Fibroblast of skin of back (primary cell): ENCODE data around the gene DDX55. TPM values are rescaled to one million over a fixed set of nuclear protein-coding genes. Genes with fewer than 3 reads are reported as not detected.
"Not testable (repeated sequence)": the region's sequence is repeated elsewhere in the genome, so short reads cannot be mapped to it uniquely, and the experiment has no call there.

ENCODE experiments used
- DNase-seq: peaks from one replicate; pipeline ENCODE4 v3.0.0-alpha.2; 2013
- polyA plus RNA-seq, 2 experiments: library from polyadenylated mRNA; unstranded; fragments of 120-200 nt; gene quantifications; one replicate each; pipeline ENCODE4 v1.2.1, GENCODE V29; 2013; ENCODE audit not compliant: insufficient read length in 2 of 2

Gene DDX55, protein sequence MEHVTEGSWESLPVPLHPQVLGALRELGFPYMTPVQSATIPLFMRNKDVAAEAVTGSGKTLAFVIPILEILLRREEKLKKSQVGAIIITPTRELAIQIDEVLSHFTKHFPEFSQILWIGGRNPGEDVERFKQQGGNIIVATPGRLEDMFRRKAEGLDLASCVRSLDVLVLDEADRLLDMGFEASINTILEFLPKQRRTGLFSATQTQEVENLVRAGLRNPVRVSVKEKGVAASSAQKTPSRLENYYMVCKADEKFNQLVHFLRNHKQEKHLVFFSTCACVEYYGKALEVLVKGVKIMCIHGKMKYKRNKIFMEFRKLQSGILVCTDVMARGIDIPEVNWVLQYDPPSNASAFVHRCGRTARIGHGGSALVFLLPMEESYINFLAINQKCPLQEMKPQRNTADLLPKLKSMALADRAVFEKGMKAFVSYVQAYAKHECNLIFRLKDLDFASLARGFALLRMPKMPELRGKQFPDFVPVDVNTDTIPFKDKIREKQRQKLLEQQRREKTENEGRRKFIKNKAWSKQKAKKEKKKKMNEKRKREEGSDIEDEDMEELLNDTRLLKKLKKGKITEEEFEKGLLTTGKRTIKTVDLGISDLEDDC
- 12.7 TPM for polyA plus RNA-seq (2013, experiment 1 of 2; ENCODE audit: insufficient read length)
- 10.2 TPM for polyA plus RNA-seq (2013, experiment 2 of 2; ENCODE audit: insufficient read length)

DNA sequence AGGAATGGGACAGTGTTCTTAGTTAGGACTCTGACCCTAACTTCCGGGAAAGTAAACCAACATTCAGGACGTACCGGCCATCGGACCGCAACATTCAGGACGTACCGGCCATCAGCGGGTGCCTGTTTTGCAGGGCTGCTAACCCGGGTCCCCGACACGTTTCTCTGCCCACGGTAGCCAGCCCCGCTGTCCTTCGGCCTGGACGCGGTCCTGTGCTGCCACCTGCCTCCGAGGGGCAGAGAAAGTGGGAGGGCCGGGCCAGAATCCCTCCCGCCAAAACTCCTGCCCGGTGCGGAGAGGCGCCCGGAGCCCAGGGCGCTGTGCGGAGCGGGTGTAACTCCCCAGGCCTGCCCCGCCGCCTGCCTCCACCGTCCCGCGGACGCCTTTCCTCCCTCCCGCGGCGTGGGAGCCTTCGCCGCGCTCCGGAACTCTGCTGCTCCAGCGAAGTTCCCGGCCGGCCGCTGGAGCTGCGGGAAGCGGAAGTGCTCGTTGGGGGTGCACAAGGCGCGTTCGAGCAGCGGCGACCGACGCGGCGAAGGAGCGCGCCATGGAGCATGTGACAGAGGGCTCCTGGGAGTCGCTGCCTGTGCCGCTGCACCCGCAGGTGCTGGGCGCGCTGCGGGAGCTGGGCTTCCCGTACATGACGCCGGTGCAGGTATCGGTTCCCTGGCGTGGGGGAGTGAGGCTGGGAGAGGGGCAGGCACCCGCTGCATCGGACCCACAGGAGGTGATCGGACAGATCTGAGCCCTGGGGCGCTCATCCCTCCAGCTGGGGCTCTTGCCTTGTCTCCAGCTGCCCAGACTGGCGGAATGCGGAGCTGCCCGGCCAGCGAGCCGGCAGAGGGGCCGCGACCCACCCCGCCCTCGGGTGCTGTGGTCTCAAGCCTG is at the start of gene DDX55:
DDX55 (plus strand) TSS at position 498 of the 888 bp plus-strand sequence; CDS start at position 548, 50 bp downstream.
- DNase-seq = peak; percentile 83

DNA sequence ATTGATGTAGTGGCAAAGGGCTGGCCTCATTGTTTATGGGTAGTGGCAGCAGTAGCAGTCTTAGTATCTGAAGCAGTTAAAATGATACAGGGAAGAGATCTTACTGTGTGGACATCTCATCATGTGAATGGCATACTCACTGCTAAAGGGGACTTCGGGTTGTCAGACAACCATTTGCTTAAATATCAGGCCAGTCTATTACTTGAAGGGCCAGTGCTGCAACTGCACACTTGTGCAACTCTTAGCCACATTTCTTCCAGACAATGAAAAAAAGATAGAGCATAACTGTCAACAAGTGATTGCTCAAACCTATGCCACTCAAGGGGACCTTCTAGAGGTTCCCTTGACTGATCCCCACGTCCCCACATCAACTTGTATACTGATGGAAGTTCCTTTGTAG is 47.8 kb upstream of the DDX55 start:
- not testable (repeated sequence) for DNase-seq

DNA sequence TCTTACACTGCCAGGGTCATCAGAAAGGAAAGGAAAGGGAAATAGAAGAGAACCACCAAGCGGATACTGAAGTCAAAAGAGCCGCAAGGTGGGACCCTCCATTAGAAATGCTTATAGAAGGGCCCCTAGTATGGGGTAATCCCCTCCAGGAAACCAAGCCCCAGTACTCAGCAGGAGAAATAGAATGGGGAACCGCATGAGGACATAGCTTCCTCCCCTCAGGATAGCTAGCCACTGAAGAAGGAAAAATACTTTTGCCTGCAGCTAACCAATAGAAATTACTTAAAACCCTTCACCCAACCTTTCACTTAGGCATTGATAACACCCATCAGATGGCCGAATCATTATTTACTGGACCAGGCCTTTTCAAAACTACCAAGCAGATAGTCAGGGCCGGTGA is 47.1 kb upstream of the DDX55 start:
- not testable (repeated sequence) for DNase-seq

DNA sequence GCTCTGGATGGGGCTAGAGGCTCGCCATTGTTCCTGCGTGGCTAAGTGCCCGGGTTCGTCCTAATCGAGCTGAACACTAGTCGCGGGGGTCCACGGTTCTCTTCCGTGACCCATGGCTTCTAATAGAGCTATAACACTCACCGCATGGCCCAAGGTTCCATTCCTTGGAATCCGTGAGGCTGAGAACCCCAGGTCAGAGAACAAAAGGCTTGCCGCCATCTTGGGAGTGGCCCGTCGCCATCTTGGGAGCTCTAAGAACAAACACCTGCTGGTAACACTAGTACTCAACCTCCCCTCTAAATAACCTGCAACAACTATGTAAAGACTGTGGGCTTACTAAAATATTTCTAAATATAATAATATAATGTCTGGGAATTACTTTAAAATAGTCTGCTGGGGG is 43.4 kb upstream of the DDX55 start:
- not testable (repeated sequence) for DNase-seq

DNA sequence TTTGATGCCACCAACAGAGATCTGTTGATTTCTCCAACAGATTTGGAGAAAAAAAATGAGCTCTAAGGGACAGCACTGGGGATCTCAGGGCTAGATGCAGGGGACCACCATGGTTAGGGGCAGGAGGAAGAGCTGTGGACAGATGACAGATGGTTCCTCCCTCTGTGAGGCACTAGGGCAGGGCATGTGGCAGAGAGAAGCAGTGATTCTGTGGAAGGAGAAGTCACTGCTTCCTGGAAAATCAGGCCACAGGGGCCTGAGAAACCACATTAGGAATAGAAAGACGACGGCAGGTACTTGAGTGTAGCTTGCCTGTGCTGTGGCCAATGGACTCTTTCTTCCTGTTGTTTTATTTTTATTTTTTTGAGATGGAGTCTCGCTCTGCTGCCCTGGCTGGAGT is 42.4 kb upstream of the DDX55 start:
- no peak for DNase-seq

DNA sequence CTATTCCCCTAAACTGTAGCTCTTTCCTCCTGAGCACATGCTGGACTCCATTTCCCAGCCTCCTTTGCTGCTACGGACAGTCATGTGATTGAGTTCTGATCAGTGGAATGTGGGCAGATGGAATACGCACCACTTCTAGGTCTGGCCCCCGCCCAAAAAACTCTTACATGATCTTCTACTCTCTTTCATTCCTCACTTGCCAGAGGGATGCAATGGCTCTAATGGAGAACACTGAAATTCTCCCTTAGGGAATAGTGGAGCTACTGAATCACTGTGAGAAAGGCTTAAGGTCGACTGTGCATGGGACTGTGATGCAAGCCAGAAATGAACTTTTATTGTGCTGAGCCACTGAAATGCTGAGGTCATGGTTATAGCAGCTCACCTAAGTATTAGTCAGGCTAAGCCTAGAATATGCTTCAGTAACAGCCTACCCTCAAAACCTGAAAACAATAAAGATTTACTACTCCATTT is 30.5 kb upstream of the DDX55 start:
- peak; percentile 80 for DNase-seq

DNA sequence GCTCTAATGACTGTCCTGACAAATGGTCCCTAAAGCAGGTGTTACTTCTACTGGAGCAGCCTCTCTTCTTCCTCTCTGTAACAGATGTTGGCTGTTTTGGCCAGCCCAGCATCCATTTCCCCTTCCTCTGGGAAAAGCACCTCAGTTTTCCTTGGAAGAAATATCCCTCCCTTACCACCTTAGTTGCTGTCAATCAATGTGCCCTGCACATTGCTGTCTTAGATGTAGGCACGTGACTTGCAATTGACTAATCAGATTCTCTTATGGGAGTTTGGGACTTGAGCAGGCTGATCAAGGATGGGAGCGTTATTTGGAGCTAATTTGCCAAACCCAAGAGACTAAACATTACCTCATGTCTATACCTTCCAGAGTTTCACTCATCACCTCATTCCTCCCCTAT is 29.5 kb upstream of the DDX55 start:
- DNase-seq = no peak

DNA sequence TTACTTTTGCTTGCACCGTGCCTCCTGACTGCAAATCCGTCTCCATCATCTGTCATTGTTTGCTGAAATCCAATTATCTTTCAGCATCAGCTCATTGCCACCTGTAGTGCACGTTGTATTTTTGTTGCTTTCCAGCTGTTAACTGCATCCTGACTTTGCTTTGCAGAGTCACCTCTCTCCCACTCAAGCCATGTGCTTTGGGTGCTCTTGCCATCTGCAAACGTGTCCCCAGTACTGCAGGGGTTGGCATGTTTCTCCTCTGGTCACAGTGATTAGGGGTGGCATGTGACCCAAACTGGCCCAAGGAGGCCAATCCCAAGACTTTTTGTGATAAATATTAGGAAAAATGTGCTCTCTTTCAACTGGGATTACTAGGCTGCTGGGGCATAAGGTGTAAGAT is 28.0 kb upstream of the DDX55 start:
- no peak for DNase-seq

DNA sequence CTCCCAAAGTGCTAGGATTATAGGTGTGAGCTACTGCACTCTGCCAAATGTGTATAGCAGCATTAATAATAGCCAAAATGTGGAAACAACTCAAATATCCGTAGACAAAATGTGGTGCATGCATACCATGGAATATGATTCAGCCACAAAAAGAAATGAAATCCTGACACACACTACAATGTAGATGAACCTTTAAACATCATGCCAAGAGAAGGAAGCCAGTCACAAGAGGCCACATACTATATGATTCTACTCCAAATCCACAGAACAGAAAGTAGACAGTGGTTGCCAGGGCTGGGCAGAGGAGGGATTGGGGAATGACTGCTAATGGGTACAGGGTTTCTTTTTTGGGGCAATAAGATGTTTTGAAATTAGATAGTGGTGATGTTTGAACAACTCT is 25.3 kb upstream of the DDX55 start:
- no peak for DNase-seq

DNA sequence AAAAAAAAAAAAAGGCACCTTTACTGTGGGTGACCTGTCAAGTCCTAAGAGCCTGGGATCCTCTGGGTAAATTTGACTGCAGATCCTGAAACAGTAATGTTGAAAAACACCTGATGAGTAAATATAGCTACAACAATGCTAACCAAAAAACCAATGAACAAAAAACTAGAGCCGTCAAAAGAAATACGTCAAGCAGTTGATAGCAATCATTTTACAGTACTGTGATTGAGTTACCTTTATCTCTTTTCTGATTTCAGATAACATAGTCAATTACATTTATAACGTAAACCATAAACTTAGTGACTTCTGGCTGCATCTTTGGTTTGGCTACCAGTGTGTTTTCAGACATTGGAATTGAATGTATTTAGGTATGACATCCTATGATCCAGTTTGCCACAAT is 23.7 kb upstream of the DDX55 start:
- no peak for DNase-seq

DNA sequence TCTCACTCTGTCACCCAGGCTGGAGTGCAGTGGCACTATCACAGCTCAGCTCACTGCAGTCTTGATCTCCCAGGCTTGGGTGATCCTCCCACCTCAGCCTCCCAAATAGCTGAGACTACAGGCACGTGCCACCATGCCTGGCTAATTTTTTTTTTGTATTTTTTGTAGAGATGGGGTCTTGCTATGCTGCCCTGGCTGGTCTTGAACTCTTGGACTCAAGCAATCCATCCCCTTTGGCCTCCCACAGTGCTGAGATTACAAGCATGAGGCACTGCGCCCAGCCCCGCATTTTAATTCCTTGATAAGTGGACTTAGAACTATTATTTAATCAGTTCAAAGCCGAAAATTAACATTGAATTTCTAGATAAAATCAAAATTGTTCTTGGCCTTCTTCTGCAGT is 23.1 kb upstream of the DDX55 start:
- not testable (repeated sequence) for DNase-seq

DNA sequence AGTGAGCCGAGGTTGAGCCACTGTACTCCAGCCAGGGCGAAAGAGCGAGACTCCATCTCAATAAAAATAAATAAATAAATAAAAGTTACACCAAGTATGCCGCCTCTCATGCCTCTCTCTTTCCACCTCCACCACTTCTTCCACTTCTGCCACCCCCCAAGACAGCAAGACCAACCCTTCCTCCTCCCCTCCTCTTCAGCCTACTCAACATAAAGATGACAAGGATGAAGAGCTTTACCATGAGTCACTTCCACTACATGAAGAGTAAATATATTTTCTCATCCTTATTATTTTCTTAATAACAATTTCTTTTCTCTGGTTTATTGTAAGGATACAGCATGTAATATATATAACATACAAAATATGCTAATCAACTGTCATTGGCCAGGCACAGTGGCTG is 21.1 kb upstream of the DDX55 start:
- DNase-seq = peak; percentile 55

DNA sequence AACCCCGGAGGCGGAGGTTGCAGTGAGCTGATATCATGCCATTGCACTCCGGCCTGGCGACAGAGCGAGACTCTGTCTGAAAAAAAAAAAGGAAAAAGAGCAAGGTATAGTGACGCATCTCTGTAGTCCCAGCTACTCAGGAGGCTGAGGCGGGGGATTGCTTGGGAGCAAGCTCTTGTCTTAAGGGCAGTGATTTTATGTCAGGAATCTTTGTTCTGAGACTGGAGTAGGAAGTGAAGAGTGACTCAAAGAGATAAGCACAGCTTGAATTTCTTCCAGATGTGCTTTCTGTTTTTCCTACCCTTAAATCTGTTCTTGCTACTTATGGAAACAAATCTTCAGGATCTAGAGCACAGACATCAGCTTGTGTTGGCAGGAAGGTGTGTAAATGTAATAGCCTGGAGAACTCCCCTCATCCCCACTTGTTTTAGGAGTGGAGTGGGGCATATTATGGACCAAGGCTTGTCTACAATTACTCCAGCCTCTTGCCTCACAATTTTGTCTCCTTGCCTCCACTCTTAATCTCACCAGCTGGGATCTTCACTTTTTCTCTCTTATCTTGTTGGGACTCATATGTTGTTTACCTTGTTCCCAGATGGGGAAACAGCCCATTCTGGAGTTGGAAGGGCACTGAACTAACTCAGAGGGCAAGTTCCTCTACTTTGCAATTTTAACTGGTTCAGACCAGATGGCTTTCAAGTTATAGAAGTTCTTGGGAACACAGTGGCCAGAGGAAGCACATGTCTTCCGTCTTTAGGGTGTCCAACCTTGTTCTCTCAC is 10.0 kb upstream of the DDX55 start:
- peak; percentile 50 for DNase-seq

DNA sequence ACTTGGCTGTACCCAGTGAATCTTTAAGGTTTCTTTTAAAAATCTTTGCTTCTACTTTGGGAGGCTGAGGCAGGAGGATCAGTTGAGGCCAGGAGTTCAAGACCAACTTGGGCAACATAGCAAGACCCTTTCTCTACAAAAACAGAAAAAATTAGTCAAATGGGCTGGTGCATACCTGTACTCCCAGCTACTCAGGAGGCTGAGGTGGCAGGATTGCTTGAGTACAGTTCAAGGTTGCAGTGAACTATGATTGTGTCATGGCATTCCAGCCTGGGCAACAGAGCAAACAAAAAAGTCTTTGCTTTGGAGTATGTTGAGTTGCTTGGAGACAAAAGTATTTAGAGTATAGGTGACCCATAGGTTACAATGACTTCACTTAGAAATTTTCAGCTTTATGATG is 6.2 kb upstream of the DDX55 start:
- DNase-seq = no peak

DNA sequence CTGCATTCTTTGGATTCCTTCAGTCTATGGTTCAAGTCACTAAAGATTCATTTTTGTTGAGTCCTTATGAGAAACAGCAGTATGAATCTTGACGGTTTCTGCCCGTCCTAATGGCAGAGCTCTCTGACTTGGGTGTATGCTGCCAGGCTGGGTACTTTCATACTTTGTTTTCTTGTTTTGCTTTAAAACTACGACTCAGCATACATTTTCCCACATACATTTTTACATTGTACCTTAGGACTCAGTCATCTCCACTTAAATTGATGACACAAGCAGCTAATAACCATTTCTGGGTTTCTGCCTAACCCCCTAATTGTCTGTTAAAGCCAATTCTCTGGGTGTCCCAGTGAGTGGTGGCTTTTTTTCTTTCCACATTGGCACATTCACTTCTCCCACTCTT is 4.8 kb upstream of the DDX55 start:
- no peak for DNase-seq

DNA sequence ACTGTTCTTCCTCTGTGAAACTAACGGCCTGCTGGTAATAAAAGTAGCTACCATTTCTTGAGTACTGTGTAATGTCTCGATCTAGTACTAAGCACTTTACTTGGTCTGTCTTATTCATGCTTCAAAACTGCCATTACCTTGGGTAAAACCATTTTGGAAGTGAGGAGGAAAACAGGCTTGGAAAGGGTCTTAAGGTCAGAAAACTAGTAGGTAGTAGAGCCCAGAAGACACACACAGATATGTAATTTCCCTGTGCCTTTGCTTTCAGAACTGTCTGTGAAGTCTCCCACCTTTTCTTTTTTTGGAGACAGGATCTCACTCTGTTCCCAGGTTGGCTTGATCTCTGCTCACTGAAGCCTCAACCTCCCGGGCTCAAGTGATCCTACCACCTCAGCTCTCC is 3.4 kb upstream of the DDX55 start:
- DNase-seq = no peak

DNA sequence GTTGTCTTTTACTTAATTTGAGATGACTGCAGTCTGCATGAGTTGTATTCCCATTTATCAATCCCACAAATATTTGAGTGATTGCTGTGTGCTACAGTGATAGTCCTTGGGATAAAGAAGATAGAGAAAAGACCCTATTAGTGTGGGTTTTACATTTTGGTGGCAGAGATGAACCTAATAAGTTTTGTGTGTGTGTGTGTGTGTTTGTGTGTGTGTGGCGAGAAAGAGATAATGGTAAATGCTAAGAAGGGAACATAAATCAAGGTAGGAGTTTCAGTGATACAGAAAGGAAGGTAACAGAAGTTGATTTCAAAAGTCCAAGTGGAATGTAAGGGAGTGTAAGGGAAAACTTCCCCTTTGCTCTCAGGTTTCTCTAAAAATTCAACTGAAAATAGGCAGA is 2.6 kb upstream of the DDX55 start:
- DNase-seq = no peak

DNA sequence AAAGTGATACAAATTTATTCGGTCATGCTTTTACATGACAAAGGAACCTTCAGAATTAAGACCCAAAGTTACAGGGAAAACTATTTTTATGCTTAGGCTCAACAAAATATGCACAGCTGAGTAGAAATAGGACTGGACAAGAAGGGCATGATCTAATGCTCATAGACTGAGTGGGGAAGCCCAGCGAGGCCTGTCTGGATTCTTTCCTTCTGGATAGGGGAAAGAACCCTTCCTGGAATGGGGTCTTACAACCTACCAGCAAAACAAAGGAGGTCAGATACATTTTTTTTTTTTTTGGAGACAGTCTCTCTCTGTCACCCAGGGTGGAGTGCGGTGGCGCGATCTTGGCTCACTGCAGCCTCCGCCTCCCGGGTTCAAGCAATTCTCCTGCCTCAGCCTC is 2.2 kb upstream of the DDX55 start:
- DNase-seq = no peak

DNA sequence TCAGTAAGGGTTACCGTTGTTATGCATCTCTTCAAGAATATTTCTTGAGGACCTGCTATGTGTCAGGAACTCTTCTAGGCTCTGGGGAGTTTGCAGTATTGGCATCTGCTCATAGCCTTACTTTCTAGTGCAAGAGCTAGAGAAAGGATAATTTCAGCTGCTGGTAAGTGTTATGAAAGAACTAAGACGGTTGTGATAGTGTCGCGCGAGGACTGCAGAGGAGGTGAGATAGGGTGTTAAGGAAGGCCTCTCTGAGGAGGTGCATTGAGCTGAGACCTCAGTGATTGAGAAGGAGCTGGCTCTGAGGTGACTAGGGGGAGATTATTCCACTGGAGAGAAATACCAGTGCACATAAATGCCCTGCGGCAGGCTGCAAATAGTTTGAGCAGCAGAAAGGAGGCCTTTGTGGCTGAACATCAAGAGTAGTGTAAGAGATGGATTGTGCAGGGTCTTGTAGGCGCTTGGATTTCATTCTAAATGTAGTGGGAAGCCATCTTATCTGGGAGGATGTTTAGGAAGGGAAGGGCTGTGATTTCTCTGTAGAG is 824 bp downstream of the DDX55 start:
- no peak for DNase-seq

DNA sequence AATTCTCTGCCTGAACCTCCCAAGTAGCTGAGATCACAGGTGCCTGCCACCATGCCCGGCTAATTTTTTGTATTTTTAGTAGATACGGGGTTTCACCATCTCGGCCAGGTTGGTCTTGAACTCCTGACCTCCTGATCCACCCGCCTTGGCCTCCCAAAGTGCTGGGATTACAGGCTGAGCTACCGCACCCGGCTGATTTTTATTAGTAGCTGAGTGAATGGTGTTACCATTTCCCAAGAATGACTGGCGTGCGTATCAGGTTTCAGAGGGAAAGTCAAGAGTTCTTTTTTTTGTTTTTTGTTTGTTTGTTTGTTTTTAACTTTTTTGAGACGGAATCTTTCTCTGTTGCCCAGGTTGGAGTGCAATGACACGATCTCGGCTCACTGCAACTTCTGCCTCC is 1.6 kb downstream of the DDX55 start:
- not testable (repeated sequence) for DNase-seq

DNA sequence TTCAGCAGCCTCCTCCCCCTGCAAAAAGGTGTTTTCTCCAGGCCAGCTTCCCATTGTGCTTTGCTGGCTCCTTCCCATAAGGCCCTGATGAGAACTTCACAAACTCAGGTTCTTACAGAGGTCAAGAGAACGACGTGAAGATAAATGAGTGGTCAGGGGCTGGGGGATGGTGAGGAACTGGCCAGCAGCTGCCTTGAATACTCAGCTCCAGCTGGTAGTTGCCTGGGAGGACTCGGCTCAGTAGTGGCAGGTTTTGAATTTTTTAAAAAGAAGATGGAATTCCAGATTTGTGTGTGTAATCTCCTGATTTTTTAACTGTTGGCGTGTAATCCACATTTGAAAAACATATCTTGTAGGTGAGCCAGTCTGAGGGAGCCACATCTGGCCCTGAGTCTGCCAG is 5.9 kb downstream of the DDX55 start:
- no peak for DNase-seq

DNA sequence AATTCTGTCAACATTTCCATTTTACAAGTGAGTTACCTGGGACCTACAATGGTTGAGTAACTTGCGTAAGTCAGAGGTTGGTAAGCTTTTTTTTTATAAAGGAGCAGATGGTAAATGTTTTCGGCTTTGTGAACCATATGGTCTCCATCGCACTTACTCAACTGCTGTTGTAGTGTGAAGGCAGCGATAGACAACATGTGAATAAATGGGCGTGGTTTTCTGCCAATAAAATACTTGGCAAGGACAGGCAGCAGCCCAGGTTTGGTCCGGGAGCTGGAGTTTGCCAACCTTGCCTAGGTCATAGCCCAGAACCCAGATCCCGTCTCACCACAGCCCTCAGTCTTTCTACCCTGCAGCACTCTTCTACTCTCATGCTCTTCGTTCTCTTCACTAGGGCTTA is 6.3 kb downstream of the DDX55 start:
- DNase-seq = no peak
